GM21360 (cell line): ENCODE measurements around the gene CCDC3.
"Not testable (repeated sequence)": the region's sequence is repeated elsewhere in the genome, so short reads cannot be mapped to it uniquely, and the experiment has no call there.

Experiments used
- ATAC-seq: cut with Tn5 transposase; IDR thresholded peaks from one replicate; pipeline ENCODE4 v1.9.1; 2021; ENCODE audit warnings: mild to moderate bottlenecking, moderate library complexity; ENCODE audit not compliant: unreplicated experiment

CCDC3 gene

DNA sequence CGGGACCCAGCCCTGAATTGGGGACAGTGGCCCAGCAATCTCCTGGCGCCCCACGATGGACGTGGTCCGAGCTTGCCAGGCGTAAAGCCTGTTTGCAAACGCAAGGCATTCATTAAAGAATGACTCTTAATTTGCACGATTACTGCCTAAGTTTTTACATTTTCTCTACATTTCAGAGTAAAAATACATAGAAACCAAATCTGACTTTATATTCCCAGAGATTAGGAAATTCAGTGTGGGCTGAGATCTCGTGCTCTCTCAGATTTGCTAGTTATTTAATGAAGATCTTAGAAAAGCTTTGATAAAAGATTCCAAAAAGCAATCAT is 337 bp upstream of the CCDC3 start:
- ATAC-seq, result no peak

DNA sequence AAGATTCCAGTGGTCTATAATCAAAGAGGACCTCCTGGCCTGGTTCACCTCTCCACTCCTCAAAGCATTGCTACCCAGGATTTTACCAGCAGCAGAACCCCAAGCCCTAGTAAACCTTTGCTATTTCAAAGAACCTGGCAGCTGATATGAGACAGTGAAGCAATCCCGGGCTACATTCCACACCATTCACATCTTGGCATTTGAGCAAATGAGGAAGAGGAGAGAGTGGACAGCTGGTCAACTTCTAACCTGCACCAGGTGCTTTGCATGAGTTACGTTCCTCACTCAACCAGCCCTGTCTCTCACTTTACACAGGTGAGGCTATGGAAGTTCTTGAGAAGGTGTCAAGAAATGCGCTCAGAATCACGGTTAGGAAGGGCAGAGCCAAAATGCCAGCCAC is 1.1 kb downstream of the CCDC3 start:
- no peak for ATAC-seq

DNA sequence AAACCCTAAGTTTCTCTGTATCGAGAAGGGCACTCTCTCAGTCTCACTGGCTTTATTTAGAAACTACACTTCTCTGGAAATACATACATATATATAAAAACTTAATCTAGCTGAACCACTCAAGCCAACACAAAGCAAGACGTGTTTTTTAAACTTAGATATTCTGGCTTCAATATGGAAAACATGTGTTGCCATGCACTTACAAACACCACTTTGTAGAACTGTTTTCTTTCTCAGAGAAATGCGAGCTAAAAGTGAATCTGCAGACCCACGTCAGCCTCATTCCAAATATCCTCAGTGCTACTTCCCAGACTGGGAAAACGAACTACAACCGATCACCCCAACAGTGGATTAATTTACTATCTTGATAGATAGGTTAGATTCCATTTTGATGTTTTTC is 1.7 kb downstream of the CCDC3 start:
- ATAC-seq, result no peak

DNA sequence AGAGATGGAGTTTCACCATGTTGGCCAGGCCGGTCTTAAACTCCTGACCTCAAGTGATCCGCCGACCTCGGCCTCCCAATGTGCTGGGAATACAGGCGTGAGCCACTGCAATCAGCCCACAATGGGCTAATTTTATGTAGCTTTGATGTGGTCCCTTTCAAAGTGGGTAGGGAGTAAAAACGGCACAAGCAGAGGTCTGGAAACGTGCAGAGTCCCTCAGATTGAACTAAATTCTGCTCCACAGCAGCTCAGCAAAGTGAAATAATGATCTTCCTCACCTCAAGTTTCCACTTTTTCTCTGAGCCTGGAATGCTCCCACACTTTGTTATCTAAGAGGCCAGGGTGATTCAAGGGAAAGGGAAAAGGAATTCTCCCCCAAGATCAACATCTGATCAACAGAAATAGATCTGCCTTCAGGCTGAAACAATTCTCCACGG is 6.1 kb downstream of the CCDC3 start:
- ATAC-seq, result no peak

DNA sequence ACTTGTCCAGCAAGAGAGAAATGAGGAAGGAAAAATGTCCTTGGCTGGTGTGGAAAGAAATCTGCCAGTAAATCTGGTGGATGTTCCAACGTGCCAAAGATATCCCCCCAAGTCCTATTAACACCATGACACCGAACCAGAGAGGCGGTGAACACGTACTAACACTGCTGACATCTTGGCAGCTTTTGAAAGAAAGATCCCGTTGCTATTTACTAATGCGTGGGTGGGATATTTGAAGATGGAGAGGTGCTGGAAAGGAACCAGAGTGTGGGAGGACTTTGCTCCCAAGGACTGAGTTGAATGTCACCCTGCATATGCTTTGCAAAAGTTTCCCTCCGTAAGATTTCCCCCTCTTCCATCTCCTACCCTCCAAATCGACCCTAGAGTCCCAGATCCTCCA is 7.9 kb downstream of the CCDC3 start:
- no peak for ATAC-seq

DNA sequence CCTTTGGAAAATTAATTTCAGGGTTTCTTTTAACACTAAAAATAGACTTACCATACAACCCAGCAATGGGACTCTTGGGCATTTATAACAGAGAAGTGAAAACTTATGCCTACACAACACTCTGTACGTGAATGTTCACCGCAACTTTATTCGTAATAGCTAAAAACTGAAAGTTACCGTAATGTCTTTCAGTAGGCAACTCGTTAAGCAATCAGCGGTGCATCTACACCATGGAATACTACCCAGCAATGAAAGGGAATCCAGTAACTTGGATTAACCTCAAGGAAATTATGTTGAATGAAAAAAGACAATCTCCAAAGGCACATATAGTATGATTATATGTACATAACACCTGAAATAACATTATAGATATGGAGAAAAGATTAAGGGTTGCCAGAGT is 16.2 kb downstream of the CCDC3 start:
- no peak for ATAC-seq

DNA sequence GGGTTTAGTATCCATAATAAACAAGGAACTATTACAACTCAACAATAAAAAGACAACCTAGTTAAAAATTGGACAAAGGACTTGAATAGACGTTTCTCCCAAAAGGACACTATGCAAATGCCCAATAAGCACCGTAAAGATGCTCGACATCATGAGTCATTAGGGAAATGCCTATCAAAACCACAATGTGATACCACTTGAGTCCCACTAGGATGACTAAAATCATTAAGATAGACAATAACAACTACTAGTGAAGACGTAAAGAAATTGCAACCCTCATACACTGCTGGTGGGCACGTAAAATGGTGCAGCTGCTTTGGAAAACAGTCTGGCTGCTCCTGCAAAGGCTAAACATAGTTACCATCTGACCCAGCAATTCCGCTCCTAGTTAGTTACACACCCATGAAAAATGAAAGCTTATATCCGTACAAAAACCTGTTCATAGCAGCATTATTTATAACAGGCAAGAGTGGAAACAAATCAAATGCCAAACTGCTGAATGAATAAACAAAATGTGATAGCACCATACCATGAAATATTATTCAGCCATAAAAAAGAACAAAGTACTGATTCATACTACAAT is 17.3 kb downstream of the CCDC3 start:
- no peak for ATAC-seq

DNA sequence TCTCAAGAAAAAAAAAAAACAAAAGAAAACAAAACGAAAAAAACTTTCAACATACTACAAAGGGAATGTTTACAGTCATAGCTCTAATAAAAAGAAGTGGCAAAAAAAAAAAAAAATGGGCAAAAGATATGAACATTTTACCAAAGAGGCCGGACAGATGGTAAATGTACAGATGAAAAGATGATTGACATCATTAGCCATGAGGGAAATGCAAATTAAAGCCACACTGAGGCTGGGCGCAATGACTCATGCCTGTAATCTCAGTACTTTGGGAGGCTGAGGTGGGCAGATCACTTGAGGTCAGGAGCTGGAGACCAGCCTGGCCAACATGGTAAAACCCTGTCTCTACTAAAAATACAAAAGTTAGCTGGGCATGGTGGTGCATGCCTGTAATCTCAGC is 17.9 kb downstream of the CCDC3 start:
- not testable (repeated sequence) for ATAC-seq

DNA sequence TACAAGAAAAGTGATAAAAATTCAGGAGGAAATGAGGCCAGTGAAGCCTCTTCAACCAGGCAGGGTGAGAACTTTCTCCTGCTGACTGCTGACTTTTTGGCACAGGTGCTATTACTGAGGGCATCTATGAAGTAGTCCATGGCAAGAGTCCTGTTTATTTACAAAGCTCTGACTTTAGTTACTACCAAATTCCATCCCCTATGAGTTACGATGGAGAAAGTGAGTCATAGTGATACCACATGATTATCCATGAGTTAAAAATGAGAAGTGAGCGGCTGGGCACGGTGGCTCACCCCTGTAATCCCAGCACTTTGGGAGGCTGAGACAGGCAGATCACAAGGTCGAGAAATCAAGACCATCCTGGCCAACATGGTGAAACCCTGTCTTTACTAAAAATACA is 19.9 kb downstream of the CCDC3 start:
- ATAC-seq, result no peak

DNA sequence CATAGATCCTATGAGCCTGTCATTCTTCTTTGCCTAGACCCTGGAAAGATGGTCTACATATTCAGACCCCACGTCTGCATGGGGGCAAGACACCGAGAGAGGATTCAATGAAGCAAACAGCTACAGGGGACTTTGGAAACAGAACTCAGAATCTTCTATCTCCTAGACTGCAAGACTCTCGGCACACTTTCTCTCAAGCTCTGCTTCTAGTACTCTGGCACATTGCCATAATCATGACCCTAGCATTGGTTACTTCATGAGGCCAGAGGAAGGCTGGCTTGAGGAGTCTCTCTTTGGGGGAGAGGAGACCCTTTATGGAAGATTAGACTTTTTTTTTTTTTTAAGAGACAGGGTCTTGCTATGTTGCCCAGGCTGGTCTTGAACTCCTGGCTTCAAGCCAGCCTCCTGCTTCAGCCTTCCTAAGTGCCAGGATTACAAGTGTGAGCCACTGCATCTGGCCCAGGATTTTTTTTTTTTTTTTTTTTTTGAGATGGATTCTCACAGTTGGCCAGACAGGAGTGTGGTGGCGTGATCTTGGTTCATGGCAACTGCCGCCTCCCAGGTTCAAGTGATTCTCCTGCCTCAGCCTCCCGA is 20.7 kb downstream of the CCDC3 start:
- no peak for ATAC-seq

DNA sequence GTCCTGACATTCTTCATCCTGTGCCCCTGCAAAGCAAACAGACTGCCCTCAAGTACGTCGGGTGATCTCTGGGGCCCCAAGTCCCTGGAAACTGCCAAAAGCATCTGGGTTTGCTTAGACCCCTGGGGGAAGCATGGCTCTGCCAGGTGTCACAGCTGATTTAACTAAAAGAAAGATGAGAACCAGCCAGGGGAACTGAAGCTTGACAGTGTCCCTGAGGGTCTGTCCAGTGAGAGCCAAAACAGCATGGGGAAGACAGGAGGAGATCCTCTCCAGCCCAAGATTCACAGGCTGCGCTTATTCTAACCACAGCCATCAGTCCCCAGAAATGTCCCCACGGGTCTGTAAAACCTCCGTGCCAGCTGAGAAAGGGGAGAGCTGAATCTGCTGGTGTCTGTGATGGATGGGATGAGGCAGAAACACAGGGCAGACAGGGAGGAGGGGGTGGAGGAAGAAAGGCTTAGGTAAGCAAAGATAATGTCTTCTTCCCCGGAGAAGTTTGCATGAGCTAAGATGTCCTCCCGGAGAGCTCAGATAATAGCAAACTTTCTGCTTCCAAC is 21.3 kb downstream of the CCDC3 start:
- ATAC-seq, result no peak

DNA sequence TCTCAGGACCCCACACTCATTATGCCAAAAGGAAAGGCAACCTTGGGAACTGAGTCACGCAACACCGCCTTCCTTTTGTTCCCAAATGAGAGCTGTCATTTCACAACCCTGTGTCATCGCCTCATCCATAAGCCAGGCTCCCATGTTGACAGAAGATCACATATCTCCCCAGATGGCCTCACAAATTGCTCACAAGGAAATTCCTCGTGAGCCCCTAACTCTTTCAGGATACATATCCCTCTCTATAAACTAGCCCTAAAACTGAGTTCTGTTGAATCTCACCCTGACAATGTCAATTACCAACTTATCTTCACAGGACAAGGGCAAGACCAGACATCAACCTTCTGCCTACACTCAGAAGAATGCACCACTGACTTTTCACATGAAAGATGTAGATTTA is 22.6 kb downstream of the CCDC3 start:
- no peak for ATAC-seq

DNA sequence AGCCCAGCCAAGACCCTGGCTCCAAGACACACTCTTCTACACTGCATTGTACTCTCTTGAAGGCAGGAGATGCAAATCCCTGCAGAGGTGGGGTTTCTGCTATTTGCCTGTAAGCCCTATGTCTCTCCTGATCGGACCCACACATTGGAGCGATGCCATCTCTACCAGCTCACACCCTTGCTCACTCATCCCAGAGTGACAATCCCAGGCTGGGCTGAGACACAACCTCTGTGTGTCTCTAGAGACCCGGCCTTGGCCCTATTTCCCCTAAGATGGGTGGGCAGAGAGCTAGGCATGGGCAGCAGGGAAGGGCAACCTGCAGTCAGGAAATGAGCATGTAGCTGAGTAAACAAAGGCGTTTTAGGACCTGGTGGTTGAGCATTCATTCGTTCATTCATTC is 25.6 kb downstream of the CCDC3 start:
- ATAC-seq, result no peak

DNA sequence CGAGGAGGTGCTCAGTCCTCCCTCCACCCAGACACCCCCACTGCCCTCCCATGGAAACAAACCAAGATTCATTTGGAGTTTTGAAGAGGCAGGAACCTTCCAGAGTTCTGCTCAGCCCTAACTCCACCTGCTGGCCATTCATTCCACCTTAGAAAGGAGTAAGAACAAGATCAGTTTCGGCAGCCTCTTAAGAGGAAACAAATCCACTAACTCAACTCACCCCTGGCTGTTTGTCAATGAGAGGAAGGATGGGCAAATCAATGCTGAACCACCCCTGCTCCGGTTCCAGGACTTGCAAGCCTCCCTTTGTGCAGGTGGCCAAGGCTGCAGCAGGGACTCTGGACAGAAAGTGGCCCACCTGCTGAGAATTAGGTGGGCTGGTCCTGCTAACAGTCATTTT is 26.2 kb downstream of the CCDC3 start:
- no peak for ATAC-seq

DNA sequence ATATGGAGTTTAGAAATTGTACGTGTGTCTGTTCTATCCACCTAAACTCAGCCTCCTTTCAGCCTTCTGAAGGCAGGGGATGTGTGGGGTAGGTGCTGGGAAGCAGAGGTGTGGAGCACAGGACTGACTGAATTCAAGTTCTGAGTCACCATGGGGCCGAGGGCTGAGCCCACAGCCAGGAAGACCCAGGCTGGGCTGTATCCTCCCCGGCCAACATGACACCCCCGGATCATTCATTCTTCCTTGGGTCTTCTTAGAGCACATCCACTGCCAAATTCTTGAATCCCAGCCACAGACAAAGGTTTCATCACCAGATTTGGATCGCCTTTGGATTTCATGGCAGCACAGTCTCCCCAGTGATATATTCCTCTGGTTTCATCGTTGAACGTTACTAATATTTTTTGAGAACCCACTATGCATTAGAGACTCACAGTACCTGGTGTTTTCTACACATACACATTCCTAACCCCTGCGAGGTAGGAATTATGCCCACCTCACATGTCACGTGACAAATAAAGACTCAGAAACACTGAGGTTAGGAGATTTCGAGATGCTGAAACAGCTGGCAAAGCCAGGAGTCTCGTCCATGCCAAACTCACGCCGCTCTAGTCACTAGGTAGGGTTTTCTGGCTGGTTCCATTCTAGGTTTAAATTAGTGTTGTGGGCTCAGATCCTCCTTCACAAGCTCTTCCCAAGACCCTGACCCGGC is 26.9 kb downstream of the CCDC3 start:
- ATAC-seq, result no peak

DNA sequence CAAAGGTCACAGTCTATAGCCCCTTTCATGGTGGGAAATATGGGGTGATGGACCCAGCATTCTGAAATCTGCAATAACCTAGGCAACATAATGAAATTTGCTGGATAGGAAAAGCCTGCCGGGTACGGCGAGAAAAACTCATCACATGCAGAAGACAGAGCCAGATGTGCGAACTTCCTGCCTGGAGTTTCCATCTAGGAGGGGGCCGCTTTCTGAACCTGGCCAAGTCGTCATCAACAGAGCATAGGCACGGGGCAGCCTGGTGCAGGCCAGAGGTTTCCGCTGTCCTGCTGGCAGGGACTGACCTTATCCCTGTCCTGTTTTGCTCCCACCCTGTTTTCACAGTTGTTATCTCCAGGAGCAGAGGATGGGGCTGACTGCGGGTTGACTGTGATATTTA is 27.4 kb downstream of the CCDC3 start:
- no peak for ATAC-seq

DNA sequence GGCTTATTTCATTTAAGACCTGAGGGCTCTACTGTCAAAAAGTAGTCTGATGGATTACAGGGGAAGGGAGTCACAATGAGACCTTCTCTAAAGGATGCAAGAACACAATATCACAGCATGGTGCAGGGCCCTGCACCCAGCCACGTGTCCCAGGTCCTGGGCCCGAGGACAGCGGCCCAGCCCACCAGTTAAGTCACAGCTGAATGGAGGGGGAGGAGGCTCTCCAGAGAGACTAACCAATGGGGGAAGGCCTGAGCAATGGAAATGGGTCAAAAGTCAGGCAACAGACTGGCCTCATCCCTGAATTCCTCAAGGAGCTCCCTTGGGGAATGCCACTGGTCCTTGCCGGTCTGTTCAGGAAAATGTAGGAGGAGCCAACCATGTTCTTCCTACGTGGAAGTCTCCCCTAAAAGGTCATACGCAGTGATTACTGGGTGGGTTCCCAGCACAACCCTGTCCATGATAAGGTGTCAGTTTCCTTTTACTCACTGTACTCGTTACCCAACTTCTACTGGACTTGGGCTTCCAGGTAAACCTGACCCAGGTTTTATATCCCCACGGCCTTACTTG is 28.3 kb downstream of the CCDC3 start:
- ATAC-seq, result no peak

DNA sequence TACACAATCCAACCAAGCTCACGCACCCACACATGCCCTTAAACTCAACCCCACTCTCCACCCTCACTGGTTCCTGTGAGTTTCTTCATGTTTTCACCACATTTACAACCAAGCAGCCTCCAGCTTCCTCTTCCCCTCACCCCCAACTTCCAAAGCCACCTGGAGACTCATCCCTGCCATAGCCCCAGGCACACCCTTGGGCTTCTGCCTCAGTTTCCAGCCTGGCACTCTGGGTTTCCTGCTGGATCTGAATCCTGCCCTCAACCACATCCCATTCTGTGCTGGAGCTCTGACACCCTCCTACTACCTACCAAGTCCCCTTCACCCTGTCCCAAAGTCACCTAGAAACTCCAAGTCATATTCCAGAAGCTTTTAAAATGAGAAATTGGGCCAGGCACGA is 29.4 kb downstream of the CCDC3 start:
- ATAC-seq, result no peak

DNA sequence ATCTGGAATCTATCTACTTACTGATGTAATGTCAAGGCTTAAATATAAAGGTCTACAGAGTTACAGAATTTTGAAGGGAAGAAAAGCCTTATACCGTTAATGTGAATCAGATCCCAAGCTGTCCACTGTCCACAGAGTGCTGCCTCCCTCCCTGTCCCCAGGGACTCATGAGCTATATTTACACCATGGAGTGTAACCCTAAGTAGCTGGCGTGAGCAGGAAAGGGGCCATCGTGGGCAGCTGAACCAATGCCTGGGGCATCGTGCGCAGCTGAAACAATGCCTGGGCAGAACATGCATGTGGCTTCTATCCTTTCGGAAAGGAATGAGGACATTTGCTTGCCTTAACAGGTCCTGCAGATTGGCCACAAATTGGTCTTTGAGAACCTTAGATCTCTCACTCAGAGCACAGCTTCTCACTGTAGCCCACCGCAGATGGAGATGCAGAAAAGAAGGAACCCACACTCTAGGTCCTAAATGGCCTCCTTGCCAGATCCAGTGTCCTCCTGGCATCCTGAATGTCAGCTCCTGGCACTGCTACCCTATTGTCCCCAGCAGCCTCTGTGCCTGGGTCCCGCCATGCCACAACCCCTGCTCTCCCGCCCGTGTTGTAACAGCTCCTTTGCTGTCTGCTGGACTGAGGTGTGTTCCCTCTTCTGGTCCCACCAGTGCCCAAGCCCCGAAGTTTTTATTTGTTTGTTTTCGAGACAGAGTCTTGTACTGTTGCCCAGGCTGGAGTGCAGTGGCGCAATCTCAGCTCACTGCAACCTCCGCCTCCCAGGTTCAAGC is 30.3 kb downstream of the CCDC3 start:
- no peak for ATAC-seq

DNA sequence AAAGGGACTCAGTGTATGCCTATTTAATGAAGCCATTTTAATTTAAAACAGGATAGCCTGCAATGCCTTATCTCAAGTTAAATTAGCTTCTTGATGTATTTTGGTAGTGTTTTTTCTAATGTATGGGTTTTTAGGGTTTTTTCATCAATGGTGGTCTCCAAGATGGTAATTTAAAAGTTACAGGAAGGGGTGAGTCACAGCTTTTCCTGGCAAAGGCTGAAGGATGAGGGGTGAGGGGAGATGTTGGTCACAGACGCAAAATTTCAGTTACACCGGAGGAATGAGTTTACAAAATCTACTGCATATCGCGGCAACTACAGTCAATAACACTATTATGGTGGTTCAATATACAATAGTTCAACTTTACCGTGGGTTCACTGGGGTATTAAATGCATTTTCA is 31.6 kb downstream of the CCDC3 start:
- ATAC-seq, result no peak

DNA sequence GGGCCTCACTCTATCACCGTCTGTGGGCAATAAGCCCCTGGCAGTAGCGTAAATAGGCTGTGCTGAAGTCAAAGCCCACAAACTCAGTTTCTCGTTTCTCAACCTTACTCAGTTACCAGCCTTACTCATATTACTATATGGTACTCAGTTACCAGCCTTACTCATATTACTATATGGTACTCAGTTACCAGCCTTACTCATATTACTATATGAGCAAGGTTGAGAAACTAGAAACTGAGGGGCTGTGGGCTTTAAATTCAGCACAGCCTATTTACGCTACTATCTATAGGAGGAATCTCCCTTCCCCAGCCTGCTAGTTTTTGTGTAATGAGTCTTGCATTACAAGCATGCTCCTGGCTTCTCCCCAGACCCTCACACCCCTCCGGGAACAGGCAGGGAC is 35.4 kb downstream of the CCDC3 start:
- ATAC-seq, result no peak
